NCI-H1105 (cell line): Measurements from ENCODE around the gene RPS16.
A peak's percentile ranks its signal among the peaks of the same experiment; 100 is the strongest.

Experiments
- DNase-seq: peaks from one replicate; lab custom pipeline; 2025; lab: John Stamatoyannopoulos, UW

Gene RPS16

DNA sequence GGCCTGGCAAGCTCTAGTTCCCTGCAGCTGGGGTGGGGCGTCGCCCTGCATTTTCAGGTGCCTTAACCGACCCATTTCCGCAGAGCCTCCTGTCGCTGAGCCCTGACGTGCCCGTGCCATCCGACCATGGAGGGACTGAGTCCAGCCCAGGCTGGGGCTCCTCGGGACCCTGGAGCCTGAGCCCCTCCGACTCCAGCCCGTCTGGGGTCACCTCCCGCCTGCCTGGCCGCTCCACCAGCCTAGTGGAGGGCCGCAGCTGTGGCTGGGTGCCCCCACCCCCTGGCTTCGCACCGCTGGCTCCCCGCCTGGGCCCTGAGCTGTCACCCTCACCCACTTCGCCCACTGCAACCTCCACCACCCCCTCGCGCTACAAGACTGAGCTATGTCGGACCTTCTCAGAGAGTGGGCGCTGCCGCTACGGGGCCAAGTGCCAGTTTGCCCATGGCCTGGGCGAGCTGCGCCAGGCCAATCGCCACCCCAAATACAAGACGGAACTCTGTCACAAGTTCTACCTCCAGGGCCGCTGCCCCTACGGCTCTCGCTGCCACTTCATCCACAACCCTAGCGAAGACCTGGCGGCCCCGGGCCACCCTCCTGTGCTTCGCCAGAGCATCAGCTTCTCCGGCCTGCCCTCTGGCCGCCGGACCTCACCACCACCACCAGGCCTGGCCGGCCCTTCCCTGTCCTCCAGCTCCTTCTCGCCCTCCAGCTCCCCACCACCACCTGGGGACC, 27.9 kb downstream of the RPS16 start:
- DNase-seq: no peak

DNA sequence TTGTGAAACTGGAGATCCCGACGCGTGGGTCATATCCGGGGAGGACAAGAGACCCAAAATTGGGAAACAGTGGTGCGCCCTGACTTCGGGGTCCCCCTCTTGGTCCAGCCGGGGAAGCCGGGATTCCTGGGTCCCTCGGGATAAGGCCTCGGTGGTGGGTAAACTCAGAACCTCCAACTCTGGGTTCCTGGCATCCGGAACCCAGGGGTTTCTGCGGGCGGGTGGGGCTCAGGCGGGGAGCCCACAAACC, 28.4 kb downstream of the RPS16 start:
- no peak for DNase-seq

DNA sequence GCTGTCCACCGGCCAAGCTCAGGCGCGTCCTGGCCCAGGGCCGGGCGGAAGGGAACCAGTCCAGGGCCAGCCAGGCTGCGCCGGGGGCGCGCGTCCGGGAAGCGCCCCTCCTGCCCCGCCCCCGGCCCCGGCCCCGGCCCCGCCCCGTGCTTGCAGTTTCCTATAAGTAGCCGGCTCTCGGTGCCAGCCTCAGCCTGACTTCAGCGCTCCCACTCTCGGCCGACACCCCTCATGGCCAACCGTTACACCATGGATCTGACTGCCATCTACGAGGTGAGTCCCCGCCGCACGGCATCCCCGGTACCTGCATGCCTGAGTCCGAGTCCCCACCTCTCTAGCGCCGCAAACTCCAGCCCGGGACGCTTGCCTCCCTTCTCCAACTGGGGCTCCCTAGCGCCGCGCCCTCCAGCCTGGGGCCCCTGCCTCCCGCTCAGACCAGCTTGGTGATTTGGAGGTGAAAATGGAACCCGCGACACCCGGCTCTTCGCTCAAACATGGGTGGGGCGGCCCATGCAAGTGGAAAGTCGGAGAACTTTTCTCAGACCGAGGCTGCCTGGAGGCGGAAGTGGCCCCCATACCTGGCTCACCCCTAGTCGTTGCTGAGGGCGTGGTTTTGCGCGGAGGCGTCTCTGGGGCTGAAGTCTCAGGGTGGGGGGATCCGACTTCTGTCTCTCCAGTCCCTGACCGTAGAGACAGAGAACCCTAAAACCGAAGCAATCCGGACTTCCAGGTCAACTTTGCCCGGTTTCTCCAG, 28.9 kb downstream of the RPS16 start, which contains the start of gene ZFP36:
TSS of gene ZFP36 (plus strand) at position 192 of the 754 bp plus-strand sequence. CDS start at position 250, 58 bp downstream.
- peak; percentile 53 for DNase-seq

DNA sequence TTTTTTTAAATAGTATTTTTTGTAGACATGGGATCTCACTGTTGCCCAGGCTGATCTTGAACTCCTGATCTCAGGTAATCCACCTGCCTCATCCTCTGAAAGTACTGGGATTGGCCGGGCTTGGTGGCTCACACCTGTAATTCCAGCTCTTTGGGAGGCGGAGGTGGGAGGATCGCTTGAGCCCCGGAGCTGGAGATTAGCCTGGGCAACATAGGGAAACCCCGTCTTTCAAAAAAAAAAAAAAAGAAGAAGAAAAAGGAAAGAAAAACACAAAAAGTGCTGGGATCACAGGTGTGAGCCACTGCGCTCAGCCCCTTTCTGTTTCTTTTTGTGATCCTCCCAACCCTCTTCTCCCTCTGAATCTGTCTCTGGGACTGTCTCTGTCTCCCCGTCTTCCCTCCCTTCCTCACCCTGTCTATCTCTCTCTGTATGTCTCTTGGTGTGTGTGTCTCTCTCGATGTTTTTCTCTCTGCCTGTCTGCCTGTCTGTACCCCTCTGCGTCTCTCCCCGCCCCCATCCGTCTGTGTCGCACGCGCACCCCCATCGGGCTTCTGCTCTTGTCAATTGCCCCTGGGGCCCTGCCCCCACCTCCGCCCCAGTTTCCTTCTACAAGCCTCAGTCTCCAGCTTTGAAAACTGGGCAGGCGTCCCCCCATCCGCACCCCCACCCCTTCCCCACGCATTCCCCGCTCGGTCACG, 29.6 kb downstream of the RPS16 start:
- no peak for DNase-seq

DNA sequence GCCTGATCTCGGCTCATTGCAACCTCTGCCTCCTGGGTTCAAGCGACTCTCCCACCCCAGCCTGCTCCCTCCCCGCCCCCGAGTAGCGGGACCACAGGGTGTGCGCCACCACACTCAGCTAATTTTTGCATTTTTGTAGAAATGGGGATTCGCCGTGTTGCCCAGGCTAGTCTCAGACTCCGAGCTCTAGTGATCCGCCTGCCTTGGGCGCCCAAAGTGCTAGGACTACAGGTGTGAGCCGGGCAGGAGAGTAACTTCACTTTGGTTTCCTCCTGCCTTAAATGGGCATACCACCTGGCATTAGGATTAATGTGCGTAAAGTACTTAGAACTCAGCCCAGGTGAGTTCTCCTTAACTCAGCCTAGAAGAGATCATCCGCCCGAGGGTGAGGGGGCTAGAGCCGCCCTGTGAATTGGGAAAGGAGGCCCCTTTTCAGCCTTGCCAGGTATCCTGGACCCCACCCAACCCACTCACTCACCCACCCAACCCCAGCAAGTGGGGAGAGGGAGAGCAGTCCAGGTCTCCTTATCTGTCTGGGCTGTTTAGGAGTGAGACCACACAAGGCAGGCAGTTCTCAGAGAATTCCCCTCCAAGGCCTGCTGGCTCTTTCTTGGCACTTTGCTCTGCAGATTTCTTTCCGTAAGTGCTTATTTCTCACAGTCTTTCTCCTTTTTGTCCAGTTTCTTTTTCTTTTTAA, 30.3 kb downstream of the RPS16 start:
- no peak for DNase-seq

DNA sequence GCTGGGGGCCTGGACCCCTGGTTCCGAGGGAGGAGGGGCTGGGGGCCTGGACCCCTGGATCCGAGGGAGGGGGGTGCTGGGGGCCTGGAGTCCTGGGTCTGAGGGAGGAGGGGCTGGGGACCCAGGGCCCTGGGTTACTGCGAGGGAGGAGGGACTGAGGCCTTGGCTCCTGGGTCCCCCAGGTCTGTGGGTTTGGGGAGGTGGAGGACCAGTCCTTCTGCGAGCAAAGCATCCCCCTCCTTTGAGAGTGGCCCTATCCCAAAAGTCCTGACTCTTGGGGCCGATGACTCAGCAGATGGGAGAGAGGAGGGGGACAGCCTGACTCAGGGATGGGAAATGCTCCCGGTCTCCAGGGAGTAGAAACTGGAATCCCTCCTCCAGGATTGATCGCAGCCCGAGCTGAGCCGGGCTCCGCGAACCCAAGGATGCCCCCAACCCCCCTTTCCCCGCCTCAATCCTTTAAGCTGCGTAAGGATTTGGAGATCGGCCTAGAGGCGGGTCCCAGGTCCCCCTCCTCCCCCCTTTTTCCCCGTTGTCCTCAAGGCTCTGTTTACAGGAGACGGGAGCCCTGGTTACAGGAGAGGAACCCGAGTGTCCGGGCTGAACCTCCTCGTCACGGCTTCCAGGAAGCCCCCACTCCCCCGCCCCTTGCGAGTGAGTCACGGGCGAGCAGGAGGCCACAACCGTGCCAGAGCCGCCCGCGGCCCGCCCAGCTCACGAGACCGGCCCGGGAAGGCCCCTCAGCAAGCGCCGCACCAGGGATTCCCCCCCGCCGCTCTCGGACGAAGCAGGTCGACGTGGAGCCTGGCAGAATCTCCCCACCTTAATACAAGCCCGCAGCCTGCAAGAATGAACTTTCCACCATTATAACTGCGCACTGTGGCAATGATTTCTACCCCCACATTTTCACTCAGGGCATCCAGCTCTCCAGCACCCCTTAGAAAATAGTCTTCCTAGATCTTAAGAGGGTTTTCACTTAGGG, 32.1 kb downstream of the RPS16 start:
- DNase-seq: no peak

DNA sequence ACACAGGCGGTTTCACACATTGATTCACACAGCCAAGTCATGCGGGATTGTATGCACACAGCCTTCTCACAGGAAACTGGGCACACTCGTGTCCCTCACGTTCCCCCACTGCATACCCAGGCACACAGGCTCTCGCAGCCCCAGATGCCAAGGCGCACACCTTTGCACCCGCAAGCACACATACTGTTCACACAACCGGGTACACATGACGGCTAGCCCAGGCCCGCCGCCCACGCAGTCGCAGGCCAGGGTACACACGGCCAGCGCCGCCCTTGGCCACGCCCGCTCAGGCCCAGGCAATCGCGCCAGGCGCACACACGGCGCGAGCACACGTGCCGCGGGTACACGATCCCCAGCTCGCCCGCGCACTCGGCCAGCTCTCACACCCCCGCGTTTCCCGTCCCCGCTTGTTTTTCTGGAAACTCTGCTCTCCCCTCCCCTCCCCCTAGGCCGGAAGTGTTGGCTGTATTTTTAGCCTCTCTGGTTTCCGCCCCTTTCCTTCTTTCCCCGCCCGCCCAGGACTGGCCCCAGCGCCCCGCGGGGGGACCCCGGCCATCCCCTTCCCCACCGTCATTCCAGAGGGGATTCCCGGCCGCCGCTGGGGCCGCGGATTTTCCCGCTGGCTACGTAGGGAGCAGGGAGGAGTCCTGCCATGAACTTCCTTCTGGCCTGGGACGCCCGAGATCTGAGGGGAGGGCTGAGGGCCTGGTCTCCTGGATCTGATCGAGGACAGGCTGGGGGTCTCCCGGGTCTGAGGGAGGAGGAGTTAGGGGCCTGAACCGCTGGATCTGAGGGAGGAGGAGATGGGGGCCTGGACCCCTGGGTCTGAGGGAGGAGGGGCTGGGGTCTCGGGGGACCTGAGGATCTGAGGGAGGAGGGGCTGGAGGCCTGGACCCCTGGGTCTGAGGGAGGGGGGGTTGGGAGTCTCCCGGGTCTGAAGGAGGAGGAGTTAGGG, 33.1 kb downstream of the RPS16 start:
- peak; percentile 25 for DNase-seq

DNA sequence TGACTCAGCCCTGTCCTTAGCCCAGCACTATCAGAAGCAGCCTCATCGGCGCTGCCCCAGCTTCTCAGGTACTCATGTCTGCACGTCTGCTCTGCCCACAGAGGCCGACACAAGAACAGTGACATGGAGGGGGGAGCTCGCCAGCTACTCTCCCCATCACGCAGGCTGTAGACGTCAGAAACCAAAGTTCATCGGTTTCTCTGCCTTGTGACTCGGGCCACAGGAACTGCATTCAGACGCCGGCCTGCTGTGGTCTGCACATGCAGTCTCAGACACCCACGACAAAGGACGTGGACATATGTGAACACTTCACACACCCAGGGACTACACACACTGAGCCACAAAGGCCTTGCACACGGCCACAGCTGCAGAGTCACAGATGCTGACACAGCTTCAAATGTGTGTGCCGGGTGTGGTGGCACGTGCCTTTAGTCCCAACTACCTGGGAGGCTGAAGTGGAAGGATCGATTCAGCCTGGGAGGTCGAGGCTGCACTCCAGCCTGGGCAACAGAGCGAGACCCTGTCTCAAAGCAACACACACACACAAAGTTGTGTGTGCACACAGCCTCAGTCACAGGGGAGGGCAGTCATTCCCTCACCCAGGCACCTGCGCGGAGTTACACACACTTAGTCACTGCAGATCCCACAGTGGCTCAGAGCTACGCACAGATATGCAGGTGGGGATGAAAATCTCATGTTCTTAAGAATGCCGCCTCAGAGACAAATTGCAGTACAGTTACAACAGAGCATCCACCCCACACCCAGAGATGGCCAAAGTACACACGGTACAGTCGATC, 34.0 kb downstream of the RPS16 start:
- no peak for DNase-seq

DNA sequence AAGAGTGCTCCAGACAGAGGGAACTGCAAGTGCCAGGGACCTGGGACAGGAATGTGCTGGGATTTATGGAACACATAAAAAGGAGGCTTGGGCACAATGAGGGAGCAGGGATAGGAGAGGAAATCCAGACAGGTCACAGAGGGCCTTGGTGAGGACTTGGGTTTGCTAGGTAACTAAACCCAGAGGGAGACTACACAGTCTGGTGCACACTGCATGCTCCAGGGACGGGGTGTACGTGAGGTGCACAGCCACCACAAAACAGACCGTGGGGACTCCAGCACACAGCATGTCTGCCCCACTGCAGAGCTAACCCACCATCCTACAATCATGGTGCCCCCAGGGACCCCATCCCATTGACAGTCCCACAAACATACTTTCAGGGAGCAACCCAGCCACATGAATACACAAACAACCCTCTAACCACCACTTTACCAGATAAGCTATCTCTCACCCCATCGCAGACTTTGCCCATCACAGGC, 34.6 kb downstream of the RPS16 start:
- DNase-seq: no peak

DNA sequence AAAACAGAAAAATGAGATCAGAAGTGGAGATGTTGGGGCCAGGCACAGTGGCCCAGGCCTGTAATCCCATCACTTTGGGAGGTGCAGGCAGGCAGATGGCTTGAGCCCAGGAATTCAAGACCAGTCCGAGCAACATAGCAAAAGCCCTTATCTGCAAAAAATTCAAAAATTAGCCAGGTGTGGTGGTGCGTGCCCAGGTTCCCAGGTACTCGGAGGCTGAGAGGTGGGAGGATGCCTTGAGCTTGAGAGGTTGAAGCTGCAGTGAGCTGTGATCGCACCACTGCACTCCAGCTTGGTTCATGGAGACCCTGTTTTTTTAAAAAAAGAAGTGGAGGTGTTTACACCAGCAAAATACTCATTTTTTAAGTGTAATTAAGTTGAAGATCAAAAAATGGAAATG, 35.7 kb downstream of the RPS16 start:
- no peak for DNase-seq

DNA sequence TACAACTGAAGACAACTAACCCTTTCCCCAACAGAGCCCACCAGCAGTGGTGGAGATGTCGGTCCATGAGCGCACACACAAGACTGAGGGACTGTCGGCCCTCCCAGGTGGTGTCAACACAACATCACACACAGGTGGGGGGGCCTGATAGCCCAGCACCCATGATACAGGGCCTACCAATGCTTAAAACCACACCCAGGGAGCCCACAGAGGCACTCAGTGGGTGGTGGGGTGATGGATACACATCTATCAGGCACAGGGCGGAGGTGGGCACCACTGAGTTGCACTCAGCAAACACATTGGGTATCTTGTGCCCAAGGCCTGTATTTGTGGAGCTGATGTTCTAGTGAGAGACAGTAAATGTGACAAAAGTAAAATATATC, 36.1 kb downstream of the RPS16 start:
- DNase-seq: no peak

DNA sequence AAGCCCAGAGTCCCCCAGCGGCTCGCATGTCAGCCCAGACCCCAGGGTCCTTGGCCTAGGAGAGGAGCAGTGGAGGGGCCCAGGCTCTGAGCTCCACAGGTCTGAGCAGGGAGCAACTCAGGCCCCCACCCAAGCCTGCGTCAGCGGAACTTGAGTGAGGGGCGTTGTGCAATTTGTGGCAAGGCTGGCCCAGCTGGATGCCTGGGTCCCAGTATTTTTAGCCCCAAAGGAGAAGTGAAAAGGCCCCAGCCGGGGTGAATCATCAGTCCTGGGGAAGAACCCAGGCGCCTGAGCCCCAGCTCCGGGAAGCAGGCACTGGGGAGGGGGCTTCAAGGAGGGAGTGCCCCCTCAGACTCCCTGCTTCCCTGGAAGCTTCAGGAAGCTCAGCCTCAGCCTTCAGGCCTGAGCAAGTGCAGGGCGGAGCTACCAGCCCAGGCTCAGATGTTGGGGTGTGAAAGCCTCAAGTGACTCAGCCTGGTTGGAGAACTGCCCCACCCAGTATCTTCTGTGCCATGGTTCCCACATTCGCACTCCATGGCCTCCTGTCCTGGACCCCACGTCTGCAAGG, 37.4 kb downstream of the RPS16 start:
- no peak for DNase-seq

DNA sequence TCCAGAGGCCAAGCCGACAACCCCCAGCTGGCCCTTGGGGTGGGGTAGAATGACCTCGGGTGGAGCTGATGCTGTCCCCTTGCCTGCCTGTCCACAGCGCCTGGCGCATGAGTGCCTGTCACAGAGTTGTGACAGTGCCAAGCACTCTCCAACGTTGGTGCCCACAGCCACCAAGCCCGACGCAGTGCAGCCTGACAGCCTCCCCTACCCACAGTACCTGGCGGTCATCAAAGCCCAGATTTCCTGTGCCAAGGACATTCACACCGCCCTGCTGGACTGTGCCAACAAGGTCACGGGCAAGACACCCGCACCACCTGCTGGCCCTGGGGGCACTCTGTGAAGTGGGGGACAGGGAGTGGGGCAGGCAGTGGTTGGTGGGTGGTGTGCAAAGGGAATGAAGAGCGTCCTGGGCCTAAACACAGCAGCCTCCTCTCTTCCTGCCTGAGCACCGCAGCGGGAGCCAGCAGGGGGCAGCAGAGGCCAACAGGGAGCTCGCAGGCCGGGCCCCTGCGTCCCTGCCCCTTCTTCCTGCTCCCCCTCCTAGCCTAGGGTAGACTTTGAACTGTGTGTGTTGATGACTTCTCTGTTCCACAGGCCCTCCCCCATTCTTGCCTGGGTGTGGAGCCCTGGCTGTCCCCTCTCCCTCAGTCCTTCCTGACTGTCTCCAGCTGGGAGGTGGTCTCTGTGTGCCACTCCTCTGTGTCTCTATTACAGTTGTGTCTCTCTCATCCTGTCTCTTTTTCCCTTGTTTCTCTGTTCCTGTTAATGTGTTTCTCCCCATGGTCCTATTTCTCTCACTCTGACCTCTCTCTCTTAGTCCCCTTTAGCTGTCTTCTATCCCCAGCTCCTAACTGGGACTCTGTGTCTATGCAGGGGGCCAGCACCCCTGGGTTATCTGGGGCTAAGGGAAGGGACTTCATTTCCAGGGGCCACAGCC, 38.1 kb downstream of the RPS16 start:
- DNase-seq: peak; percentile 67

DNA sequence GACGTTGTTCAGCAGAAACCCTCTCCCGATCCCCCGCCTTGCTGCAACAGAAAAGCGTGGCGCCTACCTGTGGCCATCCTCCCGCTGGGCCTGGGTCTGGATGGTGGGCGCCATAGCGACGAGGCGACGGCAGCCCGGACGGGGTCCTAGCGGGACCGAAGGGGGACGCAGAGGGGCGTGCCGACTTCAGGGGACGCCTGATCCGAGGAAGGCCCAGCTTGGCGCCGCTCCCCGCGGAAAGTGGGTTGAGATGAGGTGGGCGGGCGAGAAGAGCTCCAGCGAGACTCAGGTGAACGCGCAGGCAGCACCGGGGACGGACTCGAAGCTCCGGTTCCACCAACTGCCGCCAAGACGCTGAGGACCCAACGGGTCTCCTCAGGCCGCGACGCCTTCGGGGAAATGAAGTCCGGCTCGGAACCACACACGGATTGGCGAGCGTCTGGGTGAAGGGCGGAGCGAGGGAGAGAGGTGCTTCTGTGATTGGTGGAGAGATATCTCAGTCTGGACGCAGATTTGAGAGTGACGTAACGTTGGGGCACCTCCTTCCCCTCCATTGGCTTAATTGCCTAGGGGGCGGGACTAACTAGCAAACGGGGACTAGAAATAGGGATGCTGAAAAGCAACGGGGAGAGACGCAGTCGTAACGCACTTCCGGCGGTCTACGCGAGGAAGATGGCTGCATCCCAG, 44.9 kb downstream of the RPS16 start, which contains the start of the genes MED29 and PAF1:
TSS of gene MED29 (plus strand) at position 628 of the 687 bp plus-strand sequence. CDS start at position 673, 45 bp downstream.
TSS of gene PAF1 (minus strand) at position 356 of the 687 bp plus-strand sequence. CDS start at position 114, 242 bp downstream.
- peak; percentile 99 for DNase-seq

DNA sequence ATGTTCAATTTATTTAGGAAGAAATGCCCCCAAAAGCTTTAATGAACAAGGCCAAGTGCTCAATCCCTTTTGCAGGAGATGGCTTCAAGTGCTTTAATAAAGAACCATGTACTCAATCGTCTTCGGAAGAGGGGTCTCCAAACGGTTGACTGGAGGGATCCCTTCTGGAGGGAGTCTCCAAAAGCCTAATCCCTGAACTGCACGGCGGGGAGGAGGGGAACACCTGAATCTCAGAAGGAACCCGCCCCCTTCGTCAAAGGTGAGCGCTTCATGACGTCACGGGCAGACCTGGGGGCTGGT, 45.3 kb downstream of the RPS16 start:
- no peak for DNase-seq

DNA sequence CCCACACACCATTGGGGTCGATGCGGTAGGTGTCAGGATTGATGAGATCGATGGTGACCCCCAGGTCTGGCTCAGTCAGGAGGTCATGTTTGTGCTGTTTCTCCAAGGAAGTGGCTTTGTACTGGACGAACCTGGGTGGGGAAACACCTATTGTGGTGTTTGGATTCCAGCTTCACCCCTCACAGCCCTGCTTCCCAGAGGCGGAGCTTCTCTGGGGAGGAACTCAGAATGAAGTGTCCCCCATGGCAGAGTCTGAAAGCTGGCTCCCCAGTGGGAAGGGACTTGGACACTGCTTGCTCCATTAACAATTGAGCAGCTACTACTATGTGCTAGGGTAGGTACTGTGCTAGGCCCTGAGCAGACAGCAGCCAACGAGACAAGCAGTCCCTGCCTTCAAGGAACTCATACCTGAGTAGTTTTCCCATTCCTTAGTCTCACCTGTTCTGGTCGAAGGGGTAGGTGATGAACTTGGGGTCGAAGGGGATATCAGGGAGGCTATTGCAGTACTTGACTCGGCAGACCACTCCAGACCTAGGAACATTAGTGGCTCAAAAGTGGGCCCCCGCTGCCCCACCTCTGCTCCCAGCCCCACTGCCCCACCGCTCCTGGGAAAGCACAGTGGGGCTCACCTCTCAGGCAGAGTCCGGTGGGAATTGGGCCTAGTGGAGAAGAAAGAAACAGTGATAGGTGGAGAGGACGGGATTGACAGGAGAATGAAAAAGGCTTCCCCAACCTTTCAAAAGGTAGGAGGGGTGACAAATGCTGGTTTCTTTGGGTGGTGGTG, 45.9 kb downstream of the RPS16 start:
- DNase-seq: no peak
